Measurements from ENCODE around the gene CFAP65.

The CFAP65 gene

DNA sequence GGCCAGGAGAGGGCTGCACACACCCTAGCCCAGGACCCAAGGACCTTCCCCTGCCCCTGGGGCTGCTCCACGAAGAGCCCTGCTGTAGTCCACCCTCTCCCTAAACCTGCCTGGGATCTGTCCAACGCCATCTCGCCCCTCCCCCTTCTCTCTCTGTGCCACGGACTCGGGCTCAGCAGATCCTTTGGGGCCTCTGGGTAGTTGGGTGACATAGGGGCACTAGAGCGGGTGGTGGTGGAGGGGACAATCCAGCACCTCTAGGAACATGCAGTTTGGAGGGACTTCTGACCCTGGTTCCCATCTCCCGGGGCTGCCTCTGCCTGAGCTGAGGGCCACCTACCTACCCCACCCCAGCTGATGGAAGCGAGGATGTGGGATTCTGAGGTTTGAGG is 40.8 kb downstream of the CFAP65 start:
- peaks cover 73% of the 10 kb centered on the region for H3K27me3 ChIP-seq (replicated peaks; ENCODE audit: control insufficient read depth, insufficient read depth, low read length, poor library complexity, severe bottlenecking)
- no peaks in the 10 kb centered on the region for H3K9me3 ChIP-seq (ENCODE audit: control insufficient read depth, low read length)
- peaks cover 31% of the 10 kb centered on the region for H3K4me1 ChIP-seq (ENCODE audit: control insufficient read depth, insufficient read depth, low read length, poor library complexity, severe bottlenecking)
- no peak for DNase-seq
- no peak overlapping the region for H3K27ac ChIP-seq (ENCODE audit: insufficient read depth, low read length, poor library complexity, severe bottlenecking)
- no peaks in the 10 kb centered on the region for H3K36me3 ChIP-seq (ENCODE audit: control insufficient read depth, insufficient read depth, low read length)
- H3K4me3 ChIP-seq (ENCODE audit: insufficient read depth, low read depth, low read length, poor library complexity, severe bottlenecking) = no peak overlapping the region

DNA sequence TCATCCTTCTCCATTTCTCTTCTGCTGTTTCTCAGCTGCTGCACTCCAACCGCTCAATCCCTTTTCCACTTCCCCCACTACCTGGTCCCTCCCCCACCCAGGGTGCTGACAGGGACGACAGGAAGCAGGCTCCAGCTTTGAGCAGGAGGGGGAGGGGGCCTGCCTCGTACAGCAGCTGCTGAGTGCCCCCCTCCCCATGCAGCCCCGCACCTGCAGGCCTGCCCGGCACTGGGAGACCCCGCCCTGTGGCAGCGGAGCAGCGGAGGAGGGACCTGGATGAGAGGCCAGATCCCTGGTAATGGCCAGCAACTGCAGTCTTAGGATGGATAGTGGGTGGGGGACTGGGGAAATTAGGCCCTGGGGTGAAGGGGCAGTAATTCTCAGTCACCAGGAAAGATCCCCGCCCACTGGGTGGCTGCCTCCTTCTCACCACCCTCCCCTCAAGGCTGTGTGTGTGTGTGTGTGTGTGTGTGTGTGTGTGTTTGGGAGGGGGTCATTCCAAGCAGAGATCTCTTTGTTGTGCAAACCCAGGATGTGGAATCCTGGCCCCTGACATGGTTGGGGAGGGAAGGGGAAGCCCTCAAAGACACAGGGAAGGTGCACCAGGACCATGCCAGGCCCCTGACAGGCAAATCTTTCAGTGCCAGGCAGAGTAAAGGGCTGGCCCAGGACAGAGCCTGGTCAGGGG is 41.3 kb downstream of the CFAP65 start:
- H3K4me3 ChIP-seq (ENCODE audit: insufficient read depth, low read depth, low read length, poor library complexity, severe bottlenecking) = no peak overlapping the region
- no peaks in the 10 kb centered on the region for H3K36me3 ChIP-seq (ENCODE audit: control insufficient read depth, insufficient read depth, low read length)
- peaks cover 31% of the 10 kb centered on the region for H3K4me1 ChIP-seq (ENCODE audit: control insufficient read depth, insufficient read depth, low read length, poor library complexity, severe bottlenecking)
- H3K27ac ChIP-seq (ENCODE audit: insufficient read depth, low read length, poor library complexity, severe bottlenecking) = no peak overlapping the region
- DNase-seq = no peak
- H3K9me3 ChIP-seq (ENCODE audit: control insufficient read depth, low read length) = no peaks in the 10 kb centered on the region
- peaks cover 73% of the 10 kb centered on the region for H3K27me3 ChIP-seq (replicated peaks; ENCODE audit: control insufficient read depth, insufficient read depth, low read length, poor library complexity, severe bottlenecking)

DNA sequence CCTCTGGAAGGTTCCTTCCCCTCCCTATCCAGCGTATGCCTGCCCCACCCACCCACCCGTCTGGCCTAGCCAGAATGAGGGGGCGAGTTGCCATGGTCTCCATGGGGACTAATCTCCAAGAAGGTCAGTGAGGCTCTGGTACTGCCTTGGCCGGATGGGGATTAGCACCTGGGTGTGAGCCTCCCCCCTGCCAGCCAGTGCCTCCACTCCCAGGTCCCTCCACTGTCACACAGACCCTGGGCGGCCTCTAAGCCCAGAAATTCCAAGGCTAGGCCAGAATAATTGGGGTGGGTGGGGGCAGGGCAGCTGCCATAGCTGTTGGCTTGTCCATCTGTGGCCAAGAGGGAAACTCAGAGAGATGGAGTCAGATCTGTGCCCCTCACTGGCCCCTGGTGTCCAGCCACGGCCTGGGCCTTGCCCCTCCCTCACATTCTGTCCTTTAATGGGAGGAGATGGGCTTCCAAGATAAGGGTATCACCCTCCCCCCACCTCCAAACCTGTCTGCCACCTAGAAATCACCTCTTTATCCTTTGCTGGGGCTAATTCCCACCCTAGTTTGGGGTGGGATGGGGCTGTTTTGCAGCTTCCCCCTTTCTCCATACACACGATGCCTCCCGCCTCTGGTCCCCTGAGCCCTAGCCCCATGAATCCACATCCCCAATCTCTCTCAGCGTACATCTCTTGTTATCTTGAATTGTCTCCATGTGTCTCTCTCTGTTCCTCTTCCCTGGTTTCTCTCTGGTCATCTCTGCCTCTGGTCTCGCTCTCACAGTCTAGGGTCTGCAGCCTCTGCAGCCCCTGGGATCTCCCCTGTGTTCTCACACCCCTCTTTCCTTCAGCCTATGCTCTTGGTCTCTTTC is 42.1 kb downstream of the CFAP65 start:
- Histone ChIP-seq H3K9me3 (ENCODE audit: control insufficient read depth, low read length) (no peaks in the 10 kb centered on the region), H3K27ac (ENCODE audit: insufficient read depth, low read length, poor library complexity, severe bottlenecking) (no peak overlapping the region), H3K27me3 (replicated peaks; ENCODE audit: control insufficient read depth, insufficient read depth, low read length, poor library complexity, severe bottlenecking) (peaks cover 73% of the 10 kb centered on the region), H3K4me1 (ENCODE audit: control insufficient read depth, insufficient read depth, low read length, poor library complexity, severe bottlenecking) (peaks cover 31% of the 10 kb centered on the region), H3K36me3 (ENCODE audit: control insufficient read depth, insufficient read depth, low read length) (no peaks in the 10 kb centered on the region), H3K4me3 (ENCODE audit: insufficient read depth, low read depth, low read length, poor library complexity, severe bottlenecking) (no peak overlapping the region)
- DNase-seq = no peak

DNA sequence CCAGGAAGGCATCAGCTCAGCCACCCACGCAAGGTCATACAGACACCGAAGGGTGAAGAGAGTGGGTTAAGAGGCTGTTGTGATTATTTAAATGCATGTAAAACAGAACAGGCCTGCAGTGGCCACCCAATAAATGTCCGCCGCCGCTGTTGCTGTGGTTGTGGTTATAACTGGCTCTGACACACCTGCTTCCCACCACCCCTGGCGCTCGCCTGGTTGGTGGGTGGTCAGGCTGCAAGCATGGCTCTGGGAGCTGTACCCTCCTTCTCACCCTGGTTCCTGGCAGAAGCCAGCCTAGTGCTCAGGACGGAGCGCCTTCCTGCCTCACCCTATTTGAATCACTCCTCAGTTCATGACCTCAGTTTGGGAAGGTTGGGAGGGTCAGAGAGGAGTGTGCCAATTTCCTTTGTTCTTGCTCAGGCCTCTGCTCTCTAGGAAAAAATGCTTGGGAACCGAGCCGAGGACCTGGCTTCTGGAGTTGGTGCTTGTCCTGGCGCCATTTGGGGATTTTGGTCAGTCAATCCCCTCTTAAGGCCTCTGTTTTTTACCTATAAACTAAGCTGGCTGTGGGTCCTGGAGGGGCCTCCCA is 42.8 kb downstream of the CFAP65 start:
- no peak for DNase-seq
- no peak overlapping the region for H3K27ac ChIP-seq (ENCODE audit: insufficient read depth, low read length, poor library complexity, severe bottlenecking)
- H3K4me3 ChIP-seq (ENCODE audit: insufficient read depth, low read depth, low read length, poor library complexity, severe bottlenecking) = no peak overlapping the region
- peaks cover 73% of the 10 kb centered on the region for H3K27me3 ChIP-seq (replicated peaks; ENCODE audit: control insufficient read depth, insufficient read depth, low read length, poor library complexity, severe bottlenecking)
- H3K36me3 ChIP-seq (ENCODE audit: control insufficient read depth, insufficient read depth, low read length) = no peaks in the 10 kb centered on the region
- H3K4me1 ChIP-seq (ENCODE audit: control insufficient read depth, insufficient read depth, low read length, poor library complexity, severe bottlenecking) = peaks cover 39% of the 10 kb centered on the region
- no peaks in the 10 kb centered on the region for H3K9me3 ChIP-seq (ENCODE audit: control insufficient read depth, low read length)

DNA sequence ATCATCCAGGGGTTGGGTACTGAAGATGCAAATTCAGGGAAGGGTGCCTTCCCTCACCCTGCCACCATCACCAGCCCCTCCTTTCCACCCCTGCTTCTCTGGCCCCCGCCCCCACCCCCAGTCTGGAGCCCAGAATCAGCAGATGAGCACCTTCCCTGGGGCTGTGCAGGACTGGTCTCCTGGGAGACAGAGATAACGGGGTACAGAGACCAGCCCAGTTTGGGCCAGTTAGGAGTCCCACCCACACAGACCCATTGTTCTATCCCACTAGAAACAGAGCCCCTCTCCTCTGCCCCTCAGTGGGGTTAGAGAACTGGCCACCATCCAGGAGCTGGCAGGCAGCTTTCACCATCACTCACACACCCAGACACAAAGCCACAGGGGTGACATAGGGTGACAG is 43.6 kb downstream of the CFAP65 start:
- Histone ChIP-seq H3K4me1 (ENCODE audit: control insufficient read depth, insufficient read depth, low read length, poor library complexity, severe bottlenecking) (peaks cover 41% of the 10 kb centered on the region), H3K9me3 (ENCODE audit: control insufficient read depth, low read length) (no peaks in the 10 kb centered on the region), H3K36me3 (ENCODE audit: control insufficient read depth, insufficient read depth, low read length) (no peaks in the 10 kb centered on the region), H3K27ac (ENCODE audit: insufficient read depth, low read length, poor library complexity, severe bottlenecking) (no peak overlapping the region), H3K27me3 (replicated peaks; ENCODE audit: control insufficient read depth, insufficient read depth, low read length, poor library complexity, severe bottlenecking) (peaks cover 73% of the 10 kb centered on the region), H3K4me3 (ENCODE audit: insufficient read depth, low read depth, low read length, poor library complexity, severe bottlenecking) (no peak overlapping the region)
- DNase-seq = no peak

DNA sequence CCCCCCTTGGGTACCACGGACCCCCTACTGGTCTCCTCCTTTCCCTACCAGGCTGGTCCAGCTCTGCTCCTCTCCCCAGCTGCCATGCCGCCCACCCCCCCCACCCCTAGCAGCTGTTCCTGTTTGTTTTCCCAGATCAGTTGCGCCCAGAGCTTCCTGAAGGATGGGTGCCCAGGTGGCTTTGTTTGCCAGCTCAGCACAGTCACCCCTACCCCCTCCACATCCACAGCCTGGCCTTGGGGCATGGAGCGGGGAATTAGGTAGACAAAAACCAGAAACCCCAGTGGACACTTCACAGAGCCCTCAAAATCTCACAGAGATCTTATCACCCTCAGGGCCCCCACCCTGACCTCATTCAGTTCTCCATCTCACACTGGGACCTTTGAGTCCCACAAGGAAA is 44.4 kb downstream of the CFAP65 start:
- Histone ChIP-seq H3K9me3 (ENCODE audit: control insufficient read depth, low read length) (no peaks in the 10 kb centered on the region), H3K4me3 (ENCODE audit: insufficient read depth, low read depth, low read length, poor library complexity, severe bottlenecking) (no peak overlapping the region), H3K27me3 (replicated peaks; ENCODE audit: control insufficient read depth, insufficient read depth, low read length, poor library complexity, severe bottlenecking) (peaks cover 73% of the 10 kb centered on the region), H3K36me3 (ENCODE audit: control insufficient read depth, insufficient read depth, low read length) (no peaks in the 10 kb centered on the region), H3K4me1 (ENCODE audit: control insufficient read depth, insufficient read depth, low read length, poor library complexity, severe bottlenecking) (peaks cover 33% of the 10 kb centered on the region), H3K27ac (ENCODE audit: insufficient read depth, low read length, poor library complexity, severe bottlenecking) (no peak overlapping the region)
- no peak for DNase-seq

DNA sequence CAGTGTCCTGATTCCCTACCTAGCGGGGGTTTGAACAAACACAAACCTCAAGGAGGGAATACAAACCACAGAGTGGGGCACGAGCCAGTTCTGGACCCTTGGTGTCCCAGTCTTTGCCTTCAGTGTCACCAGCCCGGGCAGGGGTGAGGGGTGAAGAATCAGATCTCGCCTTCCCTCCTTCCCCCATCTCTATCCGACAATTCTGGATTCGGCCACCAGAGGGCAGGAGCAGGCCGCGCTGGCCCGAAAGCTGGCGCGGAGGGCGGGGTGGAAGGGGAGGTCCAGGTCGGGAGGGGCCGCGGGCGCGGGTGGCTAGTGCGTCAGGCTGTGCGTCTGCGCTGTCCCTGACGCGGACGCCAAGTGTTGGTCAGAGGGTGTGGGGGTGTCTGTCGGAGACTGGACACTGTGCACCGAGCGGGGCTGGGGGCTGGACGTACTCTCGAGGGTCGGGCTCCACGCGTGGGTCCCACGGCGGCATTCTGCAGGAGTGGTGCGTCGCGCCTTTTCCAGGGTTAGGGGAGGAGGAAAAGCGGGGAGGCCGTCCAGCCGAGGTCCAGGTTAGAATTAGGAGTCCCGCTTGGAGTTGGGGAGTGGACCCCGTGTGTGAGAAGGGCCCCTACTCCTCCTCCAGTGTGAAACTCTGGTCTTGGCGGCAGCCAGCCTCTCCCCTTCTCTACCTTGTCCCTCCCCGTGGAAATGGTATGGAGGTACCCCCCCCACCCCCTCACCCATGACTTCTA is 45.2 kb downstream of the CFAP65 start:
- peaks cover 66% of the 10 kb centered on the region for H3K27me3 ChIP-seq (replicated peaks; ENCODE audit: control insufficient read depth, insufficient read depth, low read length, poor library complexity, severe bottlenecking)
- H3K9me3 ChIP-seq (ENCODE audit: control insufficient read depth, low read length) = no peaks in the 10 kb centered on the region
- DNase-seq = peak; percentile 41 to 59 (median 52)
- peaks cover 25% of the 10 kb centered on the region for H3K4me1 ChIP-seq (ENCODE audit: control insufficient read depth, insufficient read depth, low read length, poor library complexity, severe bottlenecking)
- H3K27ac ChIP-seq (ENCODE audit: insufficient read depth, low read length, poor library complexity, severe bottlenecking) = no peak overlapping the region
- peak overlapping the region; percentile 28 for H3K4me3 ChIP-seq (ENCODE audit: insufficient read depth, low read depth, low read length, poor library complexity, severe bottlenecking)
- H3K36me3 ChIP-seq (ENCODE audit: control insufficient read depth, insufficient read depth, low read length) = no peaks in the 10 kb centered on the region

DNA sequence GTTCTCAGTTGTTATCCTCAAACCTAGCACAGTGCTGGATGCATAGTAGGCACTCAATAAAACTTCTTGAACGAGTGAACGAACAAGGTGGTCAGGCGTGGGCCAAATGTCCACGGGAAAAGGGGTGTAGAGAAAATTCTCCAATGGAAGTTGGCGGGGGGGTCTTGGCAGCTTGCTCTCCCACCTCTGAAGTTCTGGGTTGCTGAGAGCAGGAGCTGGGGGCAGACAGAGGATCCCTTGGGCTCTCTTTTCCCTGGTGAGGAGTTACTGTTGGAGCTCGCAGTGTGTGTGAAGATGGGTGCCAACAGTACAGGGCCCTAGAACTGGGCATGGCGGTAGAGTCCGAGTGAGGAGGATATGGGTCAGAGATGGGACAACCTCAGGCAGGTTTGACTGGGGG is 45.8 kb downstream of the CFAP65 start:
- Histone ChIP-seq H3K27me3 (replicated peaks; ENCODE audit: control insufficient read depth, insufficient read depth, low read length, poor library complexity, severe bottlenecking) (peaks cover 66% of the 10 kb centered on the region), H3K4me3 (ENCODE audit: insufficient read depth, low read depth, low read length, poor library complexity, severe bottlenecking) (no peak overlapping the region), H3K27ac (ENCODE audit: insufficient read depth, low read length, poor library complexity, severe bottlenecking) (no peak overlapping the region), H3K9me3 (ENCODE audit: control insufficient read depth, low read length) (no peaks in the 10 kb centered on the region), H3K4me1 (ENCODE audit: control insufficient read depth, insufficient read depth, low read length, poor library complexity, severe bottlenecking) (peaks cover 23% of the 10 kb centered on the region), H3K36me3 (ENCODE audit: control insufficient read depth, insufficient read depth, low read length) (no peaks in the 10 kb centered on the region)
- DNase-seq = no peak

DNA sequence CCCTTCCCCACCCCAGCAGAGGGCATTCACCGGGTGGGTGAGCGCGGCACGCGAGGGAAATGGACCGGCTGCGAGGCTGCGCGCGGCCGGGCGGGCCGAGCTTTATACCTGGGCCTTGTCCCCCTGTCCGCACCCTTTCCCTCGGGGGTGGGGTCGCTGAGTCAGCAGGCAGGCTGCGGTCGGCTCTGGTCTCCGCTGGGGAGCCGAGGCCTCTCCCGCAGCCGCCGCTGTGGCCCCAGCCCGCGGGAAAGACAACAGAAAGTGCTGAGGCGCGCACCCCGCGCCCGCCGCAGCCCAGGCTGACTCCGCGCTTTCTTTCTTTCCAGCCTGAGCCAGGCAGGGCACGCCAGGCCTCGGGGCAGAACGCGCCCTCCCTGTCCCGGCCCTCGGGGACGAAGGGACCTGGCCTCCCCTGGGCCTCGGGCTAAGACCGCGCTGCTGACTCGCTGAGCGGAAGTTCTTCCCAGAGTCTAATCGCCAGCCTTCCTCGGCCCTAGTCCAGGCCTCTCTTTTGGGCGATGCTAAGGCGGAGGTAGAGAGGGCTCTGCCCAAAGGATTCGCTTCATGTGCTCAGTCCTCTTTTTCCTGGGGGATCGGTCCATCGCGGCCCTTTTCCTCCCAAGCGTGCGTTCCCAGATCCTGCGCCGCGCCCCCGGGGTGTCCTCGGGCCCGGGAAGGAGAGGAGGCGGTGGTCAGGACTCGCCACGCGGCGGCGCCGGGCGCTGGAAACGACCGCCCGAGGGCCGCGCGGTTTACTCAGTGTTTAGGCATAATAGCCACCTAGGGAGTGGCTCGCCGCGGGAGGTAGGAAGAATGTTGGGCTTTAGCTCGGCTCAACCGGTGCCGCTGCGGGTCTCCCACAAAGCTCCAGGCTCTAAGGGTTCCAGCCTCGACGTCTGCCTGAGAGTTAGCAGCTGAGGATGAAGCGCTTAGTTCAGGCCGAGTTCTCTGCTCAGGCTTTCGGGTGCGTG is 47.7 kb downstream of the CFAP65 start, which contains the start of gene CRYBA2:
CRYBA2 (minus strand) TSS at position 78 of the 971 bp plus-strand sequence. CDS start 246 bp downstream, outside the sequence.
- Histone ChIP-seq H3K4me3 (ENCODE audit: insufficient read depth, low read depth, low read length, poor library complexity, severe bottlenecking) (peak within 1 kb of the TSS; percentile 43), H3K9me3 (ENCODE audit: control insufficient read depth, low read length) (no peaks in the 10 kb centered on the region), H3K27me3 (replicated peaks; ENCODE audit: control insufficient read depth, insufficient read depth, low read length, poor library complexity, severe bottlenecking) (peaks cover 66% of the 10 kb centered on the region), H3K27ac (ENCODE audit: insufficient read depth, low read length, poor library complexity, severe bottlenecking) (no peak within 1 kb of the TSS), H3K4me1 (ENCODE audit: control insufficient read depth, insufficient read depth, low read length, poor library complexity, severe bottlenecking) (peaks cover 23% of the 10 kb centered on the region), H3K36me3 (ENCODE audit: control insufficient read depth, insufficient read depth, low read length) (no peaks in the 10 kb centered on the region)
- DNase-seq = no peak
